Measurements from ENCODE around the gene FDXACB1.
A peak's percentile ranks its signal among the peaks of the same experiment; 100 is the strongest.
"Not testable (repeated sequence)": the region's sequence is repeated elsewhere in the genome, so short reads cannot be mapped to it uniquely, and the experiment has no call there.

FDXACB1 gene

GRCh38 chr11:111909378-111909777 is 30.4 kb upstream of the FDXACB1 start:
- no peak for DNase-seq

- DNase-seq, result no peak
These were observed 29.8 kb upstream of the FDXACB1 start for GRCh38 chr11:111908639-111909305.

DNA sequence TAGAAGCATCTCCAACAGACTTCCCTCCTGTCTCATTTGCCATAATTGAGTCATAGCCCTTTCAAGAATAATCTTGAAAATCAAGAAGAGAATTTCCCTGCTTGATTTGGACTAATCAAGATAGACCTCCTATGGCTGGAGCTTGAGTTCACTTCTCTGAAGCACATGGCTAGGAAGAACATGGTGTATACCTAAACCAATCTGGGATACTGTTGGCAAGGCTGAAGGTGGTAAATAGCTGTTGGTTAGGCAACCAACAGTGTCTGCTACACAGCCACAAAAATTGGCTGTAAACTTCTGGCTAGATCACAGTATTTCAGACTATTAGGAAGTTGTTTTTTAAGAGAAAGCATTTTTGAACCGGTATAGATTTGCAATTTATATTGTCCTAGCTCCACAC is 27.7 kb upstream of the FDXACB1 start:
- DNase-seq, result no peak

DNA sequence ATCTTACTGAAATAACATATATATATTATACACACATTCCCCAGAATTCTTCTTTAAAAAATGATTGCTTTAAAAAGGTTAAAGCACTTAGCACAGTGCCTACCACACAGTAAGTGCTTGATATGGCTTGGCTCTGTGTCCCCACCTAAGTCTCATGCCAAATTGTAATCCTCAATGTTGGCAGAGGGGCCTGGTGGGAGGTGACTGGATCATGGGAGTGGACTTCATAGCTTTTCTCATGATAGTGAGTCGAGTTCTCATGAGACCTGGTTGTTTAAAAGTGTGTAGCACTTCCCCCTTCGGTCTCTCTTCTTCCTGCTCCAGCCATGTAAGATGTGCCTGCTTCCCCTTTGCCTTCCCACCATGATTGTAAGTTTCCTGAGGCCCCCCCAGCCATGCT is 26.4 kb upstream of the FDXACB1 start:
- no peak for DNase-seq

GRCh38 chr11:111886844-111887243 is 7.9 kb upstream of the FDXACB1 start:
- DNase-seq, result no peak

GRCh38 chr11:111886032-111886431 is 7.1 kb upstream of the FDXACB1 start:
- DNase-seq, result no peak

GRCh38 chr11:111885053-111885452 is 6.1 kb upstream of the FDXACB1 start:
- DNase-seq, result not testable (repeated sequence)

DNA sequence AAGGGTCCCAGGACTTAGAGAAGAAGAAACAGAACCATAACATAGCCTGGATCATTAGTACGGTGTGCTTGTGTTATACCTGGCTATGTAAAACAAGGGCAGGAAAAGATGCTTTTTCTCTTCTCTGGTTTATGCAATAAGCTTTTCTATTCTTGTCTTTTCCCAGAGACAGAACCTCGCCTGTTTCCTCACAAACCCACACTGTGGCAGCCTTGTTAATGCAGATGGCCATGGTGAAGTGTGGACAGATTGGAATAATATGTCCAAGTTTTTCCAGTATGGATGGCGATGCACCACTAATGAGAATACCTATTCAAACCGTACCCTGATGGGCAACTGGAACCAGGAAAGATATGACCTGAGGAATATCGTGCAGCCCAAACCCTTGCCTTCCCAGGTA is 3.2 kb upstream of the FDXACB1 start:
- DNase-seq, result no peak

DNA sequence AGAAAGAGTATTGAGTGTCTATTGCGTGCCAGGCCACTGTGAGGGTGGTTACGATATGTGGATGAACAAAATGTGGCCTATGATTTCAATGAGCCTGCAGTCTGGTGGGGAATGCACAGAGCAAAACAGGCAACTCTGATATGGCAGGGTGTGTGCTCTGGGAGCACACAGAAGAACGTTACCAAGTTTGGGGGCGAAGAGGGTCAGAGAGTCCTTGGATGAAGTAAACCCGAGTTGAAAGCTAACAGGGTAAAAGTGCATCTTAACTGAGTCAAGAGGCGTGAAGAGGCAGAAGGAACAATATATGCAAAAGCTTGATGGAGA is 634 bp upstream of the FDXACB1 start:
- no peak for DNase-seq

- no peak for DNase-seq
These were observed 548 bp downstream of the FDXACB1 start for GRCh38 chr11:111878385-111878848.

DNA sequence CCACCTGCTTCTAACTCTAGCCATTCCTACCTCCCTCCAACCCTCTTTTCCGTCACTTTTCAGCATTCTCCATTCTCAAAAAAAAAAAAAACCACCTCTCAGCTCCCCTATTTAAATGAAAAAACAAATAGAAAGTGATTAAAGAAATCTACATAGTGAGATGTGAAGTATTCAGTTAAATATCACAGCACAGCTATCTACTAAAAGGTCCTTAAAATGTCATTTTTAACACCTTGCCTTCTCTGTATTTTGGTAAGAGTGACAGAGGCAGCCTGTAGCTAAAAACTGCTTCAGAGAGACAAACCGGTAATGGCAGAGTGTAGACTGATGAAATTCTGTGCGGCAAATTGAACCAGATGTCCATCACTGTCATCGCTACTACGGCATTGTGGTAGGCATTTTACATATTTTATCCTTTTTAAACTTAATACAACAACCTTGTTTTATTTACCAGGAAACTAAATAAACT is 7.2 kb downstream of the FDXACB1 start:
- DNase-seq, result no peak

DNA sequence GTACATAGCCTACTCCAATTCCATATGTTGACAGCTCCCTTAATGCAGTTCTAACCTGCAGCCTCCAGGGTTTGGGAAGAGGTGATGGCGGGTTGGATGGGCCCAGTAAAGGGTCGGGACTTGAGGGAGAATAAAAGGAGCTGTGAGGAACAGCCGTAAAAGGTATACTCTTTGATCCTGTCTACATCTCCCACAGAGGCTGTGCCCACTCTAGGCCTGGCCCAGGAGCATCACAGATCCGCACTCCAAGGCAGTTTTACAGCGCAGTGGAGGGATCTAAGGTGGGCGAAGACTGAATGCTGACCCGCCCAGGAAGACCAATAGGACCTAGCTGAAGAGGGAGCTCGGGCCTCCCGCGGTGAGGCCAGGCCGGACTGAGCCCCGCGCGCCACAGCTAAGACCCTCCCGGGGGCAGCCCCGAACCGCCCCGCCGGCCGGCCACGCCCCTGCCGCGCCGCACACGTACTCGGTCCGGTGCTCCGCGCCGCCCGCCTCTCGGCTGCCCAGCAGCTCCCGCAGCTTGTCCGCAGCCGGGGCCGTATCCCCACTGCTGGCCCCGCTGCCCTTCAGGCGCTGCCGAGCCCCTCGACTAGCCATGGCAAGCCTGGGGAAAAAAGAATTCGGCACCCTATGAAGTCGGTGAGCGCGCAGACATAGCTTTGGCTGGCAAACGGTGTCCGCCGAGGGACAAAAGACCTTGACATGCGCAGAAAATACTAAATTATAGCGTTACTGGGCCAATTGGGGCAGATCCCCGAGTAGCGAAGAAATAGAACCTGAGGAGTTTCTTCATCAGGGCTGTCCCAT is 7.9 kb downstream of the FDXACB1 start, which contains the start of gene ALG9:
ALG9 (minus strand) TSS at position 696 of the 807 bp plus-strand sequence; CDS start at position 597, 99 bp downstream.
- DNase-seq, result peak; percentile 79

- no peak for DNase-seq
These were observed 8.5 kb downstream of the FDXACB1 start for GRCh38 chr11:111870522-111870885.

DNA sequence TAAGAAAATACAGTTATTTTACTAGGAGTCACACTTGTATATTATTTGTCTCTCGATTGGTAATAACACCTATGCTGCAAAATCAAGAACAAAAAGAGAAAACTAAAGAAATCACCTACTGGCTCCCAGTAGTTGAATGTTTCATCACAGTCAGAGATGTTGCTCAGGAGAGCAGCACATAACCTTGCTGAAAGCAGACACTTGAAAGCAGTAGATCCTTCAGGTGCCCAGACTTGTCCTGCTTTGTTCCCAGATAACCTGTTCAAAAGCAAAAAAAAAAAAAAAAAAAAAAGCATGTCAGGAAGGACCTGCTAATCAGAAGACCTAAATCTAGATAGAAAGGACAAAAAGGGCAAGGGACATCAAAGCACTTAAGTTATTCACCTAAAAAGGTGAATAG is 8.9 kb downstream of the FDXACB1 start:
- DNase-seq, result no peak

DNA sequence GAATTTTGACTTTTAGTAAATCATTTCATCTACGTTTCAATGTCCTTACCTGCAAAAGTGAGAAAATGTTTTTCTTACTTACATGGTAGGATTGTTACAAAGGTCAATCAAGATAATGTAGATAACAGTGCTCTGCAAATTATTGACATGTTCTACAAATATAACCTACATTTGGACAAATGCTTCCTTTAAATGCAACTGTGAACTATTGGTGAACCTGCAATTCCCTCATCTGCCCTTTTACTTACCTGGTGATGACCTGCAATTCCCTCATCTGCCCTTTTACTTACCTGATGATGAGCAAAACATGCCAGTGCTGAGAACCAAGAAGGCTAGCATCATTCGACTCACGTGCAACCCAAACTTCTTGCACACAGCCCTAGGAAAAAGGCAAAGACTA is 18.7 kb downstream of the FDXACB1 start:
- DNase-seq, result no peak

DNA sequence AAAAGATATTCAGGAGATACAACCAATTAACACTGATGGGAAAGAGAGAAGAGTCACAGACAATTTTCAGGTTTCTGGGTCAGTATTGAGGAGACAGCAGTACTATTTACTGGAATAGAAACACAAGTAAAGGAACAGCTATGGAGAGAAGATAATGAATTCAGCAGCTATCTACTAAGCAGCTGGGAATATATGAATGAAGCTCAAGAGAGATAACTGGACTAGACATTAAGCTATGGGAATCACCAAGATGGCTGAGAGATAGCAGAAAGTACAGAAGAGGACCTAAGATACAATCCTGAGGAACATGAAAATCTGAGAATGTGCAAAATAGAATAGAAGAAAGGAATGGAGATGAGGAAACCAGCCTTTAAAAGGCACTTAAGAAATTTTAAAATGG is 23.5 kb downstream of the FDXACB1 start:
- no peak for DNase-seq

- DNase-seq, result no peak
These were observed 26.9 kb downstream of the FDXACB1 start for GRCh38 chr11:111852103-111852502.

- no peak for DNase-seq
These were observed 27.3 kb downstream of the FDXACB1 start for GRCh38 chr11:111851636-111852035.

DNA sequence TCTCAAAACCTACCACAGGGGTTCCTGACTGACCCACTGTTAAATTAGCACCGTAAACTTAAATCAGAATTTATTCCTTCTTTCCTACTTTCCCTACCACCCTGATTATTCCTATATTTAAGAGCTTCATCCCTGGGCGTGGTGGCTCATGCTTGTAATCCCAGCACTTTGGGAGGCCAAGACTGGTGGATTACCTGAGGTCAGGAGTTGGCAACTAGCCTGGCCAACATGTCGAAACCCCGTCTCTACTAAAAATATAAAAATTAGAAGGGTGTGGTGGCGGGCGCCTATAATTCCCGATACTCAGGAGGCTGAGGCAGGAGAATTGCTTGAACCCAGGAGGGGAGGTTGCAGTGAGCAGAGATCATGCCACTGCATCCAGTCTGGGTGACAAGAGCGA is 27.9 kb downstream of the FDXACB1 start:
- DNase-seq, result no peak

DNA sequence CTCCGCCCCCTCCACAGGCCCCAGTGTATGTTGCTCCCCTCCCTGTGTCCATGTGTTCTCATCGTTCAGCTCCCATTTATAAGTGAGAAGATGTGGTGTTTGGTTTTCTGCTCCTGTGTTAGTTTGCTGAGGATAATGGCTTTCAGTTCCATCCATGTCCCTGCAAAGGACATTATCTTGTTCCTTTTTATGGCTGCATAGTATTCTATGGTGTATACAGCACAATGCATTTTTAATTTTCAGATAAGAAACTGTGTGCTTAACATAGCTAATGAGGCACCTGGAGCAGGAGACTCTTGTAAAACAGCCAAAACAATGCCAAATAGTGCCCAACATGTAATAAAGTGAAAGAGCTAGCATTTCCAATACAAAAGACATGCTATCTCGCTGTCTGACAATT is 29.3 kb downstream of the FDXACB1 start:
- DNase-seq, result no peak

DNA sequence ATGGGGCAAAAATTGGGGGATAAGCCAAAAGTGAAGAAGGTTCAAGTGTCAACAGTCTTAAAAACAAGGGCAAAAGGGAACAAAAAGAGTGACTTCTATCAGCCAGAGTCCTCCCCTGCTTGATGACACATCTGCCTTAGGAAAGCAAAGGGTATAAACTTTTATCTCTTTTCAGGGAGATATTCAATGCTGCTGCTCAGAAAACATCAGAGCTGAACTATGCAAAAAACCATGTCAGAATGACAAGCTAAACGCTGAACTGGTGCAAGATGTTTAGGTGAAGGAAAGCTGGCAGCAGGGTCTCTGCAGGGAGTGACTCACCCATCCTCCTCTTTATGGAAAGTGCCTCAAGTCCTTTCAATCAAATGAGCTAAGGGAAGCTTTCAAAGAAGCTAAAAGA is 32.3 kb downstream of the FDXACB1 start:
- no peak for DNase-seq

- no peak for DNase-seq
These were observed 32.9 kb downstream of the FDXACB1 start for GRCh38 chr11:111846063-111846462.

- DNase-seq, result no peak
These were observed 33.5 kb downstream of the FDXACB1 start for GRCh38 chr11:111845276-111846028.

GRCh38 chr11:111843661-111844060 is 35.3 kb downstream of the FDXACB1 start:
- DNase-seq, result no peak
